Lung microvascular endothelial cell (primary cell): ENCODE data around the gene VWA5B2. TPM values are rescaled to one million over a fixed set of nuclear protein-coding genes. Genes with fewer than 3 reads are reported as not detected.

Source experiments
- DNase-seq, 2 donors: peaks; one replicate each; pipeline versions ENCODE4 v3.0.0 to v3.0.0-alpha.2; 2010; ENCODE audit warnings: low read depth in 2 of 2
- total RNA-seq: library from RNA; depleted of rRNA; stranded (reverse); fragments of >200 nt; gene quantifications from 2 replicates; pipeline ENCODE4 v1.2.1, GENCODE V29; 2014

Gene VWA5B2
- total RNA-seq, 1 donor from 2014 or later, result under 0.01 TPM

- DNase-seq, result no peak
These were observed 5.4 kb upstream of the VWA5B2 start for GRCh38 chr3:184223946-184224345.

DNA sequence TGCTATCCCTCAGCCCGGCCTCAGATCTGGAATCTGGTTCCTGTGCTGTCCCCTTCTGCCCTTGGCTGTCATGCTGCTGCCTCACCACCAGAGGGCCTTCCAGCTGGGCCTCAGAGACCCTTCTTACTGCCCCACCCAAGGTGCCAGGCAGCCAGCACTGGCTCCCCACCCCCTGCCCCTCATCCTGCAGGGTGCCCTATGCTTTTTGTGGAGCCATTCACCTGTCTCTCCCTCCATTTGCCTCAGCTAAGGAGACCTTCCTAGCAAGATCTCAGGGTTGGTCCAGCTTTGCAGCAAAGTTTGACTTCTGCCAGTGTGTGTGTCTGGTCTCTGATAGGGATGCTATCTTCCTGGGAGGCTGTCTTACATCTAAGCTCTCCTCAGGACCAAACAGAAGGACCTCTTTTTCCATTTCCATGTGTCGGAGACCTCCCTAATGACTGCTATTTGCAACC, 1.9 kb upstream of the VWA5B2 start:
- peak; percentile 28 to 53 for DNase-seq

GRCh38 chr3:184228376-184229137, 828 bp upstream of the VWA5B2 start:
- no peak for DNase-seq

DNA sequence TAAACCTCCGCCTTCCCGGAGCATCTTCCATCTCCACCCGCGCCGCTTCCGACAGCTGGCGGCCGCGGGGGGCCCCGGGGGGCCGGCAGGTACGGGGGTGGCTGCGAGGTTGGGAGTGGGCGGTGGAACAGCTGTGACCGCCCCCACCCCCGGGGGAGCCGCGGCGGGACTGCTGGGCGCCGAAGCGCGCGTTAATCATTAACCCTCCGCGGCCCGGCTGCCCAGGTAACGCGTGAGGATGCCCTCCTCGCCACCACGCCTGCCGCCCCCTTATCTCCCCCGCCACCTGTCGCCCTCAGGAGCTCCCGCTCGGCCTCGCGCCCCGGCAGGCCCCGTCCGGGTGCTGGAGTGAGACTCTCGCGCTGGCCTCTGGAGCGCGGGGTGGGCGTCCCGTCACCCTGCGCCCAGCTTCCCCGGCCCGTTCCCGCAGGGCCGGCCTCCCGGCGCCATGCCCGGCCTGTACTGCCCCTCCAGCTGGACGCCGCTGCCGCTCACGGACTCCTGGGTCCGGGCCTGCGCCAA, 757 bp downstream of the VWA5B2 start:
- no peak for DNase-seq

GRCh38 chr3:184230603-184231528, 1.5 kb downstream of the VWA5B2 start:
- DNase-seq, result no peak

DNA sequence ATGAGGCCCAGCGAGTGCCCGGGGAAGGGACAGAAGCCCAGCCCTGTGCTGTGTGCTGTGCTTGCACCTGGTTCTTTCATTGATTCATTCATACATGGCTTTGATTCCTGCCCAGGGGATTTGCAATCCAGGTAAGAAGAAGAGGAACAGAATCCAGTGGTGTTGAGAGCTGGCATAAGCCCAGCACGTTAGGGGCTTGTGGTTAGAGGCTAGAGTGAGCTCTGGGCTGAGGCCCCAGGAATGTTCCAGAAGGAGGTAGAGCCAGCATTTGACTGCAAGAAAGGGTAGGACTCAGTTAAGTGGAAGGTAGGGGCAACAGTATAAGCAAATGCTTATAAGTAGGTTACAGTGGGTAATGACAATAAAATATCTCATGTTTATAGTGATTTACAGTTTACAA, 2.3 kb downstream of the VWA5B2 start:
- DNase-seq, result no peak

GRCh38 chr3:184233127-184233843, 3.9 kb downstream of the VWA5B2 start:
- DNase-seq, result no peak

GRCh38 chr3:184234224-184234623, 4.8 kb downstream of the VWA5B2 start:
- DNase-seq, result peak in 1 of 2 donors; percentile 76

- DNase-seq, result no peak
These were observed 5.4 kb downstream of the VWA5B2 start for GRCh38 chr3:184234671-184235380.

GRCh38 chr3:184235381-184236032, 6.1 kb downstream of the VWA5B2 start:
- no peak for DNase-seq

DNA sequence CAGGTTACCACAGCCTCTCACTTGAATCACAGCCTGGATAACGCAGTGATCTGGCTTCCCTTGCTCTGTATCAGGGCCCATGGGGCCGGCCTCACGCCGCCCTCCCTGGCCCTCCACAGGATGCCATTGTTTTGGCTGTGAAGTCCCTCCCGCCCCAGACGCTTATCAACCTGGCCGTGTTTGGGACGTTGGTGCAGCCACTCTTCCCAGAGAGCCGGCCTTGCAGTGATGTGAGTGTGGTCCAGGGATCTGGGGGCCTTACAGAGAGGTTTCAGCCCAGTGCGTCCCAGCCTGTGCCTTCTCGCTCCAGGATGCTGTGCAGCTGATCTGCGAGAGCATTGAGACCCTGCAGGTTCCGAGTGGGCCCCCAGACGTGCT, 6.6 kb downstream of the VWA5B2 start:
- DNase-seq, result no peak

- DNase-seq, result no peak
These were observed 7.3 kb downstream of the VWA5B2 start for GRCh38 chr3:184236636-184237035.

DNA sequence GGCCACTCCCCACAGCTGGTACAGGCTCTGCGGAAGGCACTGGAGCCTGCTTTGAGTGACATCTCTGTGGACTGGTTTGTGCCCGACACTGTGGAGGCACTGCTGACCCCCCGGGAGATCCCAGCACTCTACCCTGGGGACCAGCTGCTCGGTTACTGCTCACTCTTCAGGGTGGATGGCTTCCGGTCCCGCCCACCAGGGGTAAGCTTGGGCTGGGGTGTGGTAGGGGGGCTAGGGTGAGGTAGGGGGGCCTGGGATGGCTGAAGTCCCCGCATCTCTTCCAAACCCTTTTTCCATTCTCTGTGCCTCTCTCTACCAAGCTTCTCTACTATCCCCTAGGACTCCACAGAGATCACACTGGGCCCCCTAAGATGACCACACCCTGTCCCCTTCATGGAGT, 7.8 kb downstream of the VWA5B2 start:
- DNase-seq, result no peak

GRCh38 chr3:184237807-184238206, 8.4 kb downstream of the VWA5B2 start:
- no peak for DNase-seq

GRCh38 chr3:184238246-184238818, 8.9 kb downstream of the VWA5B2 start:
- DNase-seq, result no peak

GRCh38 chr3:184239221-184239620, 9.8 kb downstream of the VWA5B2 start:
- DNase-seq, result no peak

DNA sequence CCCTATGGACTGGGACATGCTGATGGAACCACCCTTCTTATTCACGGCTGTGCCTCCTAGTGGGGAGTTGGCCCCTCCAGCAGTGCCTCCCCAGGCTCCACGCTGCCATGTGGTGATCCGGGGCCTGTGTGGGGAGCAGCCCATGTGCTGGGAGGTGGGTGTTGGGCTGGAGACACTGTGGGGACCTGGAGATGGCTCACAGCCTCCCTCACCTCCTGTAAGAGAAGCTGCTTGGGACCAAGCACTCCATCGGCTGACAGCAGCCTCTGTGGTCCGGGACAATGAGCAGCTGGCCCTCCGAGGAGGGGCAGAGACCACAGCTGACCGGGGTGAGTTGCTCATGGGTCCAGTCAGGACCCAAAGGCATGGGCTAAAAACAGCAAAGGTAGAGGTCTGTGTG, 10.3 kb downstream of the VWA5B2 start:
- no peak for DNase-seq

GRCh38 chr3:184240384-184241140, 11.2 kb downstream of the VWA5B2 start:
- peak; percentile 41 to 54 for DNase-seq

- DNase-seq, result no peak
These were observed 11.7 kb downstream of the VWA5B2 start for GRCh38 chr3:184241141-184241446.
